Measurements from ENCODE around the gene INVS.
"Not testable (repeated sequence)": the region's sequence is repeated elsewhere in the genome, so short reads cannot be mapped to it uniquely, and the experiment has no call there.

INVS gene

GRCh38 chr9:100213730-100214477, 114.9 kb downstream of the INVS start:
- H3K4me3 Mint-ChIP-seq, result no peak overlapping the region
- H3K27ac Mint-ChIP-seq, result no peak overlapping the region
- H3K36me3 Mint-ChIP-seq (ENCODE audit: low read depth), result no peaks in the 10 kb centered on the region
- H3K9me3 Mint-ChIP-seq, result no peaks in the 10 kb centered on the region
- no peaks in the 10 kb centered on the region for H3K27me3 Mint-ChIP-seq (ENCODE audit: low read depth)
- H3K4me1 Mint-ChIP-seq (ENCODE audit: low read depth), result peaks cover 13% of the 10 kb centered on the region

- Mint-ChIP-seq H3K27ac (no peak overlapping the region), H3K9me3 (no peaks in the 10 kb centered on the region), H3K27me3 (ENCODE audit: low read depth) (no peaks in the 10 kb centered on the region), H3K36me3 (ENCODE audit: low read depth) (no peaks in the 10 kb centered on the region), H3K4me3 (no peak overlapping the region), H3K4me1 (ENCODE audit: low read depth) (peaks cover 10% of the 10 kb centered on the region)
Observed at GRCh38 chr9:100216178-100216787, 117.2 kb downstream of the INVS start.

GRCh38 chr9:100217536-100217935, 118.5 kb downstream of the INVS start:
- H3K27ac Mint-ChIP-seq, result no peak overlapping the region
- no peaks in the 10 kb centered on the region for H3K27me3 Mint-ChIP-seq (ENCODE audit: low read depth)
- H3K4me1 Mint-ChIP-seq (ENCODE audit: low read depth), result peaks cover 10% of the 10 kb centered on the region
- no peak overlapping the region for H3K4me3 Mint-ChIP-seq
- no peaks in the 10 kb centered on the region for H3K9me3 Mint-ChIP-seq
- no peaks in the 10 kb centered on the region for H3K36me3 Mint-ChIP-seq (ENCODE audit: low read depth)

- Mint-ChIP-seq H3K9me3 (no peaks in the 10 kb centered on the region), H3K36me3 (ENCODE audit: low read depth) (no peaks in the 10 kb centered on the region), H3K4me1 (ENCODE audit: low read depth) (peaks cover 12% of the 10 kb centered on the region), H3K27me3 (ENCODE audit: low read depth) (no peaks in the 10 kb centered on the region), H3K4me3 (no peak overlapping the region), H3K27ac (no peak overlapping the region)
Observed at GRCh38 chr9:100219347-100219746, 120.3 kb downstream of the INVS start.

- Mint-ChIP-seq H3K4me1 (ENCODE audit: low read depth) (peaks cover 12% of the 10 kb centered on the region), H3K36me3 (ENCODE audit: low read depth) (no peaks in the 10 kb centered on the region), H3K4me3 (no peak overlapping the region), H3K27ac (no peak overlapping the region), H3K27me3 (ENCODE audit: low read depth) (no peaks in the 10 kb centered on the region), H3K9me3 (no peaks in the 10 kb centered on the region)
Observed at GRCh38 chr9:100220936-100221335, 121.9 kb downstream of the INVS start.

GRCh38 chr9:100221538-100221937, 122.5 kb downstream of the INVS start:
- no peak overlapping the region for H3K27ac Mint-ChIP-seq
- no peak overlapping the region for H3K4me3 Mint-ChIP-seq
- H3K9me3 Mint-ChIP-seq, result no peaks in the 10 kb centered on the region
- H3K36me3 Mint-ChIP-seq (ENCODE audit: low read depth), result no peaks in the 10 kb centered on the region
- H3K4me1 Mint-ChIP-seq (ENCODE audit: low read depth), result peaks cover 12% of the 10 kb centered on the region
- no peaks in the 10 kb centered on the region for H3K27me3 Mint-ChIP-seq (ENCODE audit: low read depth)

- Mint-ChIP-seq H3K4me1 (ENCODE audit: low read depth) (peaks cover 12% of the 10 kb centered on the region), H3K27ac (no peak overlapping the region), H3K4me3 (no peak overlapping the region), H3K9me3 (no peaks in the 10 kb centered on the region), H3K36me3 (ENCODE audit: low read depth) (peaks cover 3% of the 10 kb centered on the region), H3K27me3 (ENCODE audit: low read depth) (no peaks in the 10 kb centered on the region)
Observed at GRCh38 chr9:100222674-100223073, 123.6 kb downstream of the INVS start.

DNA sequence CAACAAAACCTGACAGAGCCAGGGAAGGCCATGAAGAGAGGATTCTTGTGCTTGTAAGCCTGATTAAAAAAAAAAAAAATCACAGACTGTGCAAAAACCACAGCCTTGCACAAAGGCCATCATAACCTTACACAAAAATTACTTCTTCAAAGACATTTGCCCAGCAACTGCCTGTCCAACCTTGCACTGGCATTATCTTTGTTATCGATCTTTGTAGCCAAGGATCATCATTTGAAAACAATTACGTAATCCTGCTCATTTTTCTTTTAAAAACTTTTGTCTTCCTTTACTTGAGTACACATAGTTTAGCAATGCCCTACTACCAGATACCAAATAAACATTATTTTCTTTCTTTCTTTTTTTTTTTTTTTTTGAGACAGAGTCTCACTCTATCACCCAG, 128.6 kb downstream of the INVS start:
- Mint-ChIP-seq H3K27ac (no peak overlapping the region), H3K36me3 (ENCODE audit: low read depth) (peaks cover 15% of the 10 kb centered on the region), H3K27me3 (ENCODE audit: low read depth) (no peaks in the 10 kb centered on the region), H3K4me1 (ENCODE audit: low read depth) (peaks cover 2% of the 10 kb centered on the region), H3K9me3 (no peaks in the 10 kb centered on the region), H3K4me3 (no peak overlapping the region)

GRCh38 chr9:100228352-100228869, 129.4 kb downstream of the INVS start:
- Mint-ChIP-seq H3K4me1 (ENCODE audit: low read depth) (peaks cover 2% of the 10 kb centered on the region), H3K36me3 (ENCODE audit: low read depth) (peaks cover 21% of the 10 kb centered on the region), H3K27me3 (ENCODE audit: low read depth) (no peaks in the 10 kb centered on the region), H3K9me3 (peaks cover 6% of the 10 kb centered on the region), H3K4me3 (no peak overlapping the region), H3K27ac (no peak overlapping the region)

- Mint-ChIP-seq H3K4me3 (no peak overlapping the region), H3K27me3 (ENCODE audit: low read depth) (no peaks in the 10 kb centered on the region), H3K4me1 (ENCODE audit: low read depth) (no peaks in the 10 kb centered on the region), H3K36me3 (ENCODE audit: low read depth) (peaks cover 22% of the 10 kb centered on the region), H3K27ac (no peak overlapping the region), H3K9me3 (peaks cover 6% of the 10 kb centered on the region)
Observed at GRCh38 chr9:100229136-100229535, 130.1 kb downstream of the INVS start.

- Mint-ChIP-seq H3K4me1 (ENCODE audit: low read depth) (no peaks in the 10 kb centered on the region), H3K9me3 (peaks cover 6% of the 10 kb centered on the region), H3K27ac (no peak overlapping the region), H3K27me3 (ENCODE audit: low read depth) (no peaks in the 10 kb centered on the region), H3K36me3 (ENCODE audit: low read depth) (peaks cover 22% of the 10 kb centered on the region), H3K4me3 (no peak overlapping the region)
Observed at GRCh38 chr9:100229561-100229960, 130.5 kb downstream of the INVS start.

- not testable (repeated sequence) for H3K9me3 Mint-ChIP-seq; H3K27ac Mint-ChIP-seq; H3K27me3 Mint-ChIP-seq (ENCODE audit: low read depth); H3K4me3 Mint-ChIP-seq; H3K4me1 Mint-ChIP-seq (ENCODE audit: low read depth); H3K36me3 Mint-ChIP-seq (ENCODE audit: low read depth)
Observed at GRCh38 chr9:100236986-100237385, 137.9 kb downstream of the INVS start.

DNA sequence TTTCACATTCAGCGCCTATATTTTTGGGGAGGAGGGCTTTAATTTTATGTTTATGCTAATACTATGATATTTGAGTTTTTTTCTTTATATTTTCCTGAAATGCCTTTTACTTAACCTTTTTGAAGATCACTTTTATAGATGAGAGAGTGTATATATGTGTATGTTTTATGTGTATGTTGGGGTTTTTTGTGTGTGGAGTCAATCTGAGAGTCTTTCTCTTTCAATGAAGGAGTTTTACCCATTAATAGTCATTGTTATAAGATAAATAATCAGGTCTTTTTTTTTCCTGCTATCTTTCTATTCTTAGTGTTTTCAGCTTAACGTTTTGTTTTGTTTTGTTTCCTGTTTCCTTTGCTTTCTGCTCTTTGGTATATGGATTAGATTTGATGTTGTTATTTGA, 141.5 kb downstream of the INVS start:
- H3K4me3 Mint-ChIP-seq, result no peak overlapping the region
- no peaks in the 10 kb centered on the region for H3K9me3 Mint-ChIP-seq
- H3K27ac Mint-ChIP-seq, result no peak overlapping the region
- no peaks in the 10 kb centered on the region for H3K4me1 Mint-ChIP-seq (ENCODE audit: low read depth)
- H3K36me3 Mint-ChIP-seq (ENCODE audit: low read depth), result peaks cover 7% of the 10 kb centered on the region
- no peaks in the 10 kb centered on the region for H3K27me3 Mint-ChIP-seq (ENCODE audit: low read depth)

DNA sequence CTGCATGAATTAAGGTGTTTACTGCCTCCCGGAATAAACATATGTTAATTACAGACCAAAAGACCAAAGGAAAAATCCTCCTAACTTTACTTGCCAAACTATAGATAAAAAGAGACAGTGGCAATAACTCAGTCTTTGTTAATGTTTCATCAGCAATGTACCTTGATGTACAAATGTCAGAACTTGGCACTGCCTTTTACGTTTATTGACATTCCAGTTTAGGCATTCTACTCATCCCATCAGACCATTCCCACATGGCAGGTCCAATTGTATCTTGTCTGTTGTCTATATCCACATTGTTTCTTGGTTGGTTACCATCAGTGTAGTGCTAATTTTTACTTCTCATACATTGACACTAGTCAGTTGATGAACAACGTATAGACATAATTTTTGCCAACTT, 168.2 kb downstream of the INVS start:
- Mint-ChIP-seq H3K9me3 (no peaks in the 10 kb centered on the region), H3K27me3 (ENCODE audit: low read depth) (no peaks in the 10 kb centered on the region), H3K27ac (no peak overlapping the region)

DNA sequence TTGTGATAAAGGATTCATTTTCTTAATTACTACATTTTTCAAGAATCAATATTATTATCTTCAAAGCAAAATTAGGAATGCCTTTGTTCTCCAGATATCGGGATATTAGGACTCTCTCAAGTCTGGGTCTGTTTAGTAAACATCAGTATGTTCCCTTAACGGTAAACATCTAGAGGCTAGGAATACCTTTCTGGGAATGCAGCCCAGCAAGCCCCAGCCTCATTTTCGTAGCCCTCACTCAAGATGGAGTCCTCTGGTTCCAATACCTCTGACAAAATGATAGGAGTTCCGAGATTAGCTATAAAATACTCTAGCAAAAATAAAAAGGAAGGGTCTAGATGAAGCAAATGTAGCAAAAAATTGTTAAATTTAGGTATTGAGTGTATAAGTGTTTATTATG, 169.2 kb downstream of the INVS start:
- Mint-ChIP-seq H3K36me3 (ENCODE audit: low read depth) (peaks cover 12% of the 10 kb centered on the region), H3K27me3 (ENCODE audit: low read depth) (no peaks in the 10 kb centered on the region), H3K4me1 (ENCODE audit: low read depth) (no peaks in the 10 kb centered on the region), H3K4me3 (no peak overlapping the region), H3K9me3 (no peaks in the 10 kb centered on the region), H3K27ac (no peak overlapping the region)

More for the DNA sequence above, 168.2 kb downstream of the INVS start:
- H3K4me3 Mint-ChIP-seq, result no peak overlapping the region
- H3K36me3 Mint-ChIP-seq (ENCODE audit: low read depth), result peaks cover 9% of the 10 kb centered on the region
- H3K4me1 Mint-ChIP-seq (ENCODE audit: low read depth), result no peaks in the 10 kb centered on the region

Data from T-helper 1 cell treated with Interleukin-12 subunit alpha and Interleukin-12 subunit beta and Interleukin-4 antibody, amounts not matched to agents 30 μg/mL and 1 μg/mL, for 36 hours (primary cell).